Activated T-helper 1 cell treated with Interleukin-2 at 50 U/mL for 16 hours (primary cell): ENCODE results near the gene ARID1B.

Experiments
- DNase-seq: peaks from one replicate; pipeline ENCODE4 v3.0.0-alpha.2; 2020; ENCODE audit warnings: low read depth

The ARID1B gene

GRCh38 chr6:156852147-156852857 lies 75.1 kb downstream of the ARID1B start:
- no peak for DNase-seq

DNA sequence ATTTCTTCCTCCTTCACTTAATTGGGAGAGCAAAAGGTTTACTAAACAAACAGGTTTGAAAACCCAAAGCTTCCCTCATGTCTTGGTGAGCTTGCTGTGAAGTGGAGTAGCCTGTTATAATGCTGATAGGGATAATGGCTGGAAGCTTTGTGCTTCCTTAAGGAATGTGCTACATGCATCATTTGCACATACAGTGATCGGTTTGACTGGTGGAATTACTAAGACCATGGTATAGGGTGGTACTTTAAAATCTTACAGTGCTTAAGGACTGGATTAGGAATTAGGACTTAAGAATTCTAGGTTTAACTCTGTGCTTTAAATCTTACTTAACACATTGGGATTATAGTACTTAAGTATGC lies 75.7 kb downstream of the ARID1B start:
- DNase-seq, result no peak

- no peak for DNase-seq
These were observed 76.6 kb downstream of the ARID1B start for GRCh38 chr6:156853733-156854132.

GRCh38 chr6:156854466-156855161 lies 77.4 kb downstream of the ARID1B start:
- no peak for DNase-seq

DNA sequence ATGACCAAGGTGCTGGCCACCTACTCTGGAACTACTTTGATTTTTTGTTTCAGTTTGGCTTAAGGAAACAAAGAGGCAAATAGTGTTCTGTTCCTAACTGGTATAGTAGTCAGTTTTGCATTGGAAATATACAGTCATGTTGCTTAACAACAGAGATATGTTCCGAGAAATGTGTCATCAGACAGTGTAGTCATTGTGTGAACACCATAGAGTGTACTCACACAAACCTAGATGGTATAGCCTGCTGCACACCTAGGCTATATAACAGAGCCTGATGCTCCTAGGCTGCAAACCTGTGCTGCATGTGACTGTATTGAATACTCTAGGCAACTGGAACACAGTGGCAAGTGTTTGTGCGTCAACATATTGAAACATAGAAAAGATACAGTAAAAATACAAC lies 80.4 kb downstream of the ARID1B start:
- no peak for DNase-seq

- no peak for DNase-seq
These were observed 82.5 kb downstream of the ARID1B start for GRCh38 chr6:156859686-156860085.

DNA sequence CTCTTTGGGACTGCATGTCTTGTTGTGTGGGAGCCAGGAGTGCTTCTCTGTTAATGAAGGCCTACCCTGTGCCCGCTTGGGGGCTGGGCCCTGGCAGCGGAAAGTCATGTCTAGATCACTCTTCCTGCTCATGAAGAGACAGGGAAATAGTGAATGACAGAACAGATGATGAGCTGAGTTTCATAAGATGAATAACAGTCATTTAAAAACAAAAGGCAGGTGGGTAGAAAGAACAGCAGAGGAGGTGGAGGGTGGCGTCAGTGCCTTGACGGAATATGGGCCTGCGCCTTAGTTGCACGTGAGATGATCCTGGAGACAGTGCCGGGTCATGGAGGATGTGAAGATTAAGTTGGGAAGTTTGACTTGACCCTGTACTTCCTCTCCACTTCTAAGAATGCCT lies 85.5 kb downstream of the ARID1B start:
- no peak for DNase-seq

DNA sequence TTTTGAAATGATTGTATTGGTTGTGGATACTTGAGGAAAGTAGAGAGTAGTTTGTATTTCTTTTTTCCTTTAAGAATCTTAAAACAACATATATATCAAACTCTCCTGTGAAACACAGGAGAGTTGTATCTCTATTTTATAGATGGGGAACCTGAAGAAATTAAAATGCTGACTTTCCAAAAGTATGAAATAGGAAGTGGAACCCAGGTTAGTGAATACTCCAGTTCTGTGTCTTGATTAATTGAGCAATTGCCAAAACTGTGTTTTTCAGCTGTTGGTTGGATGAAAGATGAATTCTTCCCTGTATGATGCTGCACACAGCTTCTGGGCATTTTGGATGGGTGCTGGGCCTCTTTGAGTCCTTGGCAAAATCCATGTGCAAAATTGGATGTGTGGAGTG lies 86.3 kb downstream of the ARID1B start:
- no peak for DNase-seq

GRCh38 chr6:156864557-156864956 lies 87.4 kb downstream of the ARID1B start:
- no peak for DNase-seq

DNA sequence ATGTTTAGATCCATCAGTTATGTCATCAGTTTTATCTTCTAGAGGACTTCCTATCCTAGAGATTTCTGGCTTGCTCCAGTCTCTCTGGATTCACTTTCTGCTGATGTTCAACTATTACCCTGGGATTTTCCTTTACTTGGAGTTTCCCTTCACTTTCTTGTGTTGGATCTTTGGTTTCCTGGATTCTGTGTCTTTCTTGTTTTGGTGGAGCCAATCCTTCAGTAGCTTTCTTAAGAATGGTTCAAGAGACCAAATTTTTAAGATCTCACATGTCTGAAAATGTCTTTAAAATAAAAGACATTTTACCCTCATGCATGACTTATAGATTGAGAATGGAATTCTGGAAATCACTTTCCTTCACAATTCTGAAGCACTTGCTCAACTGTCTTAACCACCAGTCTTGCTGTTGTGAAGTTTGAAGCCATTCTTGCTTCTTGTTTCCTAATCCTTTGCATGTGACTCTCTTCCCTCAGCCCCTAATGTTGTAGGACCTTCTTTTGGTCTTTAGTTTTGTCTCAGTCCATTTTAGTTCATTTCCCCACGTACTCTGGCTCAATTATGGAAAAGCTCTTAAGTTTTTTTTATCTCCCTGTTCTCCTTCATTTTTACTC lies 87.9 kb downstream of the ARID1B start:
- no peak for DNase-seq

- no peak for DNase-seq
These were observed 89.2 kb downstream of the ARID1B start for GRCh38 chr6:156866220-156867015.

- no peak for DNase-seq
These were observed 89.9 kb downstream of the ARID1B start for GRCh38 chr6:156867121-156867520.

DNA sequence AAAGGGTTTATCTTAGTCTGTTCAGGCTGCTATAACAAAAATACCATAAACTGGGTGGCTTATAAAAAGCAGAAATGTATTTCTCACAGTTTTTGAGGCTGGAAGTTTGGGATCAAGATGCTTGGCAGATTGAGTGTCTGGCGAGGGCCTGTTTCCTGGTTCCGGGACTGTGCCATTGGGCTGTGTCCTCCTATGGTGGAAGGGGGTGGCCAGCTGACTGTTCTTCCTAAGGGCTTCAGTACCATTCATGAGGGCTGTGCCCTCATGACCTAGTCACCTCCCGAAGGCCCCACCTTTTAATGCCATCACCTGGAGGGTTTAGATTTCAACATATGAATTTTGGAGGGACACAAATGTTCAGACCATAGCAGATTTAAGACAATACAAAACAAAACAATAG lies 91.2 kb downstream of the ARID1B start:
- no peak for DNase-seq

DNA sequence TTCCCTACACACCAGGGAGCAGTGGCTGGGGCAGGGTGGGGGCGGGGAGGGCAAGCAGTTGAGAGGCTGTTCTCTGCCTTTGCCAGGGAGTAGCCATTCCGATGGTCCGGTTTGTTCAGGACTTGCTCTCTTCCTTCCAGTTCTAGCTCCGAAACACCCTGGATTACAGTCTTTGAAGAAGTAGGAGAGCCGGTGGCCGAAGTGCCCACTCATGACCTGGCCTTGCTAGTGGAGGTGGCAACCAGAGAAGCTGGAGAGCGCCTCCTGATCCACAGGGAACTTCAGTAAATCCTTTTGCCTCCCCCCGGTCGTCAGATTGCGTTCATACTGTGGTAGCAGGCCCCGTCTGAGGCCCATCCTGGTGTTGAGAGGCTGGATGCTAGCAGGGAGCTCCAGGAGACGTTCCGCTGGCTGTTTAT lies 92.8 kb downstream of the ARID1B start:
- DNase-seq, result no peak

GRCh38 chr6:156870924-156871539 lies 93.9 kb downstream of the ARID1B start:
- DNase-seq, result no peak

GRCh38 chr6:156872903-156873302 lies 95.7 kb downstream of the ARID1B start:
- DNase-seq, result no peak

DNA sequence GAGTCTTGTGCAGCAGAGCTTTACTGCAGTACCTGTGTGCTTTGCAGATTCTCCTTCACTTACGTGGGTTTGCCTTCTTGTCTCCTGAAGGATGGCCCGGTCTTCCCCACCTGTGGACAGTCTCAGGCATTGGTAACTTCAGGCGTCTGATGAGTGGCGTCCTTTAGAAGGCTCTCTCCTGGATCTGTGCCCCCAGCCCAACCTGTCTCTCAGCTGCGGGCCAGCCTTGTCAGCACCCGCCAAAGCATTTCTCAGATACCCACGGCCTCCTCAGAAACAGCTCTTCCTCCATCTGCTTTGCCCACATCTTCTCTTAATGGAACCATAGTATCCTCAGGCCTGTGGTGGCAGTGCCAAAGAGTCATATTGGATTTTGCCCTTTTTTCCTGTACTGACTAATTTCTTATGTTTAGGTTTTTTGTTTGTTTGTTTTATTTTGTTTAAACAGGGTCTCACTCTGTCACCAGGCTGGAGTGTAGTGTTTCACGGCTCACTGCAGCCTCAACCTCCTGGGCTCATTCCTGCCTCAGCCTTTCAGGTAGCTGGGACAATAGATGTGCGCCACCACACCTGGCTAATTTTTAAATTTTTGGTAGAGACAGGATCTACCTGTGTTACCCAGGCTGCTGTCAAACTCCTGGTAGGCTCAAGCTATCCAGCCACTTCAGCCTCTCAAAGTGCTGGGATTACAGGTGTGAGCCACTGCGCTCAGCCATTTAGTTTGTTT lies 96.6 kb downstream of the ARID1B start:
- no peak for DNase-seq

GRCh38 chr6:156875062-156875461 lies 97.9 kb downstream of the ARID1B start:
- no peak for DNase-seq

- no peak for DNase-seq
These were observed 99.1 kb downstream of the ARID1B start for GRCh38 chr6:156876302-156876701.

DNA sequence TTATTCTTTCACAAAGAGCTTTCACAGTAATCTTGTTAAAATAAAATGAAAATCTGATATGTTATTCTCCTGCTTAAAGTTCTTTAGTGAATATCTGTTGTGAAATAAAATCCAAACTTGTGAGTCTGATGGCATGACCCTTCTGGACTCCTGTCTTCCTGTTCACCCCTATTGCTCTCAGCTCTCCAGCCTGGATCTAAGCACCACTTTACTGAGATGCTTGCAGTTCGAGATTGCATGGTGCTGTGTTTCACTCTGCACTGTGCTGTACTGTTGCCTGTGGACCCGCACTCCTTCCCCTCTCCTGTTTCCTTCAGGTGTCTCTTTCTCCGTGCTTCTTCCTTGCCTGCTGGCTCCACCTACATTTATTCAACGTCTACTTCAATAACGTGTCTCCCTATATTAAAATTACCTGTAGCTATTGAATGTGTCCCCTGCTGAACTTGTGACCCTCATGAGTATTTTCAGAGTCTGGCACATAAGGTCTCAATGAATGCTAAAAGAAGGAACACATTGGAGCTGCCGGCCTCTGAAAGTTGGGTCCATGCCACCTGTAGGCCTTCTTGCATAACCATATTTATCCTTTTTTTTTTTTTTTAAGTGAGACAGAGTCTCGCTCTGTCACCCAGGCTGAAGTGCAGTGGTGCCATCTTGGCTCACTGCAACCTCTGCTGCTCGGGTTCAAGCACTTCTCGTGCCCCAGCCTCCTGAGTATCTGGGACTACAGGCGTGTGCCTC lies 100.1 kb downstream of the ARID1B start:
- DNase-seq, result no peak

- DNase-seq, result no peak
These were observed 101.5 kb downstream of the ARID1B start for GRCh38 chr6:156878681-156879080.
